HL-60/S4 treated with phorbol 12-myristate 13-acetate at 8.2 ng/mL for 4 days and 3 days (cell line): ENCODE measurements around the gene CDC42EP2.

Experiments used
- in situ Hi-C: fragments of 300-500 bp; cut with MboI; formaldehyde crosslinking; loops from 2 replicates; pipeline ENCODE4 v1.15.0; 2022; ENCODE audit warnings: low sequenced_read_pairs

Gene CDC42EP2, protein sequence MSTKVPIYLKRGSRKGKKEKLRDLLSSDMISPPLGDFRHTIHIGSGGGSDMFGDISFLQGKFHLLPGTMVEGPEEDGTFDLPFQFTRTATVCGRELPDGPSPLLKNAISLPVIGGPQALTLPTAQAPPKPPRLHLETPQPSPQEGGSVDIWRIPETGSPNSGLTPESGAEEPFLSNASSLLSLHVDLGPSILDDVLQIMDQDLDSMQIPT

DNA sequence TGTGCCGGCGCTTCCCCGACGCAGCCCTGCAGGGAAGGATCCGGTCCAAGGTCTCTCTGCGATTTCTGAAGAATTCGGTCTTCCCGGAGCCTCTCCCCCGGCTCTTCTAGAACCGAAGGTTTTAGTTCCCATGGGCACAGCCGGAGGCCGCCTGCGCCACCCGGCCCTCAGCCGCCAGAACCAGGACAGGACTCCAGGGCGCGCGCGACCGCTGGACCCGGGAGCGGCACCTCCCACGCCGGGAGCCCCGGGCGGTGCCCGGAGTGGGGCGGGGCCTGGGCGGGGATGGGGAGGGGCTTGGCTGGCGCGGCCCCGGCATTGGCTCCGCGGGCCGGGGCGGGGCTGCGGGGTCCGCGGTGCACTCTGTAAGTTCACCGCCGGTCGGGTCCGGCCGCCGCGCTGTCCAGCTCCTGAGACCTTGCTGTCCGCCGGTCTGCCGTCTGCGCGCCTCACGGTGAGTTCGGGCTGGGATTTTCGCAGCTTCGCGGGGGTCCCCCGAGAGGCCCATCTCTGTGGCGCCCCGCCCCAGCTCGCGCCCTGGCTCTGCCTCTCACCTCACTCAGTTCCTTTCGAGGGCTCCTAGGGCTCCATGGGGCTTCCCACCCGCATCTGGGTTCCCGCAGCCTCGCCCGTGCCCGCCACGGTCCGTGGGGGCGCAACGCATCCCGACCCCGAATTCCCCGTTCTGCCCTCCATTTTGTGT is at the start of gene CDC42EP2:
TSS of gene CDC42EP2 (plus strand) at position 366 of the 703 bp plus-strand sequence. CDS start 6,033 bp downstream, outside the sequence.
- in situ Hi-C loops: no loop called here

DNA sequence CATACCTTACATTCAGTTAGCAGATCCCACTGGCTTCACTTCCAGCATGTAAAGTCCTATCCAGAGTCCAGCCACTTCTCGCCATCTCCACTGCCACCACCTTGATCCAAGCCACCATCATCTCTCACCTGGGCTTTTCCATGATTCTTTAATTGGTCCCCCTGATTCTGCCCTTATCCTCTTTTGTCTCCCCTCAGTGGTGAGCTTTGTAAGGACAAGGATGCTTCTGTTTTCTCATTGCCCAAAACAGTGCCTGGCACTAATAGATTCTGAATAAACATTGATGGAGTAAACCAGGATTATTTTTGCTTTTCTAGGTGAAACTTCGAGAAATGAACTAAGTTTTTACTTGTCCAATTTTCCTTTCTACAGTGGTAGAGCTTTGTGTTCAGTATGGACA is 48.5 kb upstream of the CDC42EP2 start:
- in situ Hi-C loops: no loop called here

- in situ Hi-C loops: loop anchor here (10.0 kb wide), 1 partner anchor 50 kb away; no protein-coding TSS in a partner anchor
Observed at GRCh38 chr11:65274735-65275682, 39.7 kb upstream of the CDC42EP2 start.

DNA sequence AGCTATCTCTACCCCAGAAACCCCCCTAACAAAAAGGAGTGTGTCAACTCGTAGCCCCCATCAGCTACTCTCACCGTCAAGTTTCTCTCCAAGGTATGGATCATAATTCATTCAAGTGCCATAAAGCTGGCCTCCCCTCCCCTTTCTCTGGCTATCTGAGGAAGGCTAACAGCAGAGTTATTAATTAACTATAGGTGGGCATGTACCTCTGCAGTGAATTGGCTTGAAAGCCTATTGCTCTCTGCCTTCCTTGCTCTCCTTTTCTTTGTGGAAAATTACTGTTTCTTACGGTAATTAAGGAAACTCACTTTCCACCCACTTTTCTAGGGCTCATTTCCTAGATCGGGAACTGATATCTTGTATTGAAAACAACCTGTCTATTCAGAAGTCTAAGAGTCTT is 38.8 kb upstream of the CDC42EP2 start:
- in situ Hi-C loops: loop anchor here (10.0 kb wide), 1 partner anchor 49 kb away; no protein-coding TSS in a partner anchor

DNA sequence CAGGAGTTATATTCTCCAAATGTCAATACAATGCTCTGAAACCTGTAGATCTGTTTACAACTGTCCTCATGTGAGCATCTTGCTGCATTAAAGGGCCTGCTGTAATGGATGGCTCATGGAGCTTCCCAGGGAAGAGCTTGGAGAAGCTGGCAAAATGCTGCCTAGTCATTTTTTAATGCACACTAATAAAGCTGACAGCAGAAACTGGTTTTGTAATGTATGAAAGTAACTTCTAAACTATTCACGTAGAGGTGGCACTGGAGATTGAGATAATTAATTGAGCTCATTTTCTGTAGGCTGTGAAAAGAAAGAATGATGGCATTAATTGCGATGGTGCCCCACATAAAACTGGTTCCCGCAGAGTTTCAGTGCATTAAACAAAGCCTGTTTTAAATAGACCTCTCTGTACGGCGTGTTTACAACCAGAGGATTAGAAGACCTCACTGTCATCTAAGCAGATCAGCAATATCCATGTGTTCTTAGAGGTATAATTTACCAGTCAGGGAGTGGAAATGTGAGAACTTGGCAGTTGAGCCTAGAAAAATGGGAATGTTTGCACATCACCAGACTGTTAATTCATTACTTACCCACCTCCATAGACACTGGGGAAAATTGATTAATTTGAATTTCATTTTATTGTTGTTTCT is 36.9 kb upstream of the CDC42EP2 start:
- in situ Hi-C loops: loop anchor here (10.0 kb wide), 1 partner anchor 47 kb away; no protein-coding TSS in a partner anchor

GRCh38 chr11:65278356-65278755 is 36.3 kb upstream of the CDC42EP2 start:
- in situ Hi-C loops: loop anchor here (10.0 kb wide), 1 partner anchor 46 kb away; no protein-coding TSS in a partner anchor

GRCh38 chr11:65279279-65279678 is 35.4 kb upstream of the CDC42EP2 start:
- in situ Hi-C loops: loop anchor here (10.0 kb wide), 1 partner anchor 46 kb away; no protein-coding TSS in a partner anchor

DNA sequence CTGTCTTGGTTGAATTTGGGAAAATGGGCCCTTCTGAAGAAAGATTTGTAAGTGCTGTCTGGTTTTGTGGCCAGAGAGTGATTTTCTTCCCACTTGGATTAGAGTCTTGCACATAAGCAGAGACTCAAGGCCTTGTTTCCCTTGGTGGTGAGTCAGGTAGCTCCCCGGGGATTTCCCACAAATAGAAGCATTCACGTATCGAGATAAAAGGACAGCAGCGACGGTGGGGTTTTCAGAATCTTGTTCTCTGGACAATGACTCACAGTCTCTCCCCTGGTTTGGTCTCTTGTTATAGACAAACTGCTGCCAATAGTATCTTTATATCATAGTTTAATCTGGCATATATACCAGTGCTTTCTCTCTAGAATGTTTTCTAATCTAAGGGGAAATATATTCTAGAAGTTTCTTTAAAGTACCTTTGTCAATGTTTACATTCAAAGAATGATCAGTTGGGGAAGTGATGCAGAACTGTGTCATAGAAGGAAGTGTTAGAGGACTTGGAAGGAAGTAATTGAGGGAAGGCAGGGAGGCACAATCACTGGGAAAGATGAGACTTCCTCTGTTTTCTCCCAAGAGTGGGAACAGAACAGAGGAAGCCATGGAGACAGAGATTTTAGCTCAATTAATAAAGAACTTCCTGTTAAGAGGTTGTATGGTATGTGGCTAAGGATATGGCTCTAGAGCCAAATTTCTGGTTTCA is 34.8 kb upstream of the CDC42EP2 start:
- in situ Hi-C loops: loop anchor here (10.0 kb wide), 1 partner anchor 45 kb away; no protein-coding TSS in a partner anchor

DNA sequence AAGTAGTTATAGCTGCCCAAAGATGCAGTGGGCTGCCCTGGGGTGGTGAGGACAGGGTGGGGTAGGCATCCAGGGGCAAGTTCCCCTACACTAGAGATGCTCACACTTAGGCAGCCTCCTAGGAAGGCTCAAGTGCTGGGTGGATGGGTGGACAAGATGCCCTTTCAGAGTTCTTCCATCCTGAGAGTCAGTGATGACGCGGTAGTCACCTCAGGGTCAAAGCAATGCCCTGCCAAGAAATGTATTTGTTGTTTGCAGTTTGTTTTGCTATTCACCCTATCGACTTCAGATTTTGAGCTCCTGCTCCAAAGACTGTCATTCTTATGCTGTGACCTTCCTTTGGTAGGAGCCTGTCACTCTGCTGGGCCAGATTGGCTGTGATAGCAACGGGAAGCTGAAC is 34.0 kb upstream of the CDC42EP2 start:
- in situ Hi-C loops: no loop called here

- in situ Hi-C loops: no loop called here
Observed at GRCh38 chr11:65286686-65287085, 28.0 kb upstream of the CDC42EP2 start.

DNA sequence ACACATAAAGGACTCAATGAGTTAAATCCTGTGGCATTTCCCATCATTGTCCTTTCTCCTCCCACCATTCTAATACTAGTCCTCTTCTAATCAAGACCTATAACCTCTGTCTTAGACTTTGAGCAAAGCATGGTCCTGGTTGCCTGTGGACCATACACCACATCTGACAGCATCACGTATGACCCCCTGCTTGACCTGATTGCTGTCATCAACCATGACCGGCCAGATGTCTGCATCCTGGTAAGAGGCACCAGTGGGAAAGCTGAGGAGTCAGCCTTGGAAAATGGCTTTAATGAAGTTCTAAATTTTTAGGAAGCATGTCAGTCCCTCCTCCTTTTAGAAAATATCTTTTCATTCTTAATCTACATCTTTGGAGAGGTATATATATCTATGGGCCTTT is 27.1 kb upstream of the CDC42EP2 start:
- in situ Hi-C loops: no loop called here

GRCh38 chr11:65288706-65289536 is 25.7 kb upstream of the CDC42EP2 start:
- in situ Hi-C loops: no loop called here

DNA sequence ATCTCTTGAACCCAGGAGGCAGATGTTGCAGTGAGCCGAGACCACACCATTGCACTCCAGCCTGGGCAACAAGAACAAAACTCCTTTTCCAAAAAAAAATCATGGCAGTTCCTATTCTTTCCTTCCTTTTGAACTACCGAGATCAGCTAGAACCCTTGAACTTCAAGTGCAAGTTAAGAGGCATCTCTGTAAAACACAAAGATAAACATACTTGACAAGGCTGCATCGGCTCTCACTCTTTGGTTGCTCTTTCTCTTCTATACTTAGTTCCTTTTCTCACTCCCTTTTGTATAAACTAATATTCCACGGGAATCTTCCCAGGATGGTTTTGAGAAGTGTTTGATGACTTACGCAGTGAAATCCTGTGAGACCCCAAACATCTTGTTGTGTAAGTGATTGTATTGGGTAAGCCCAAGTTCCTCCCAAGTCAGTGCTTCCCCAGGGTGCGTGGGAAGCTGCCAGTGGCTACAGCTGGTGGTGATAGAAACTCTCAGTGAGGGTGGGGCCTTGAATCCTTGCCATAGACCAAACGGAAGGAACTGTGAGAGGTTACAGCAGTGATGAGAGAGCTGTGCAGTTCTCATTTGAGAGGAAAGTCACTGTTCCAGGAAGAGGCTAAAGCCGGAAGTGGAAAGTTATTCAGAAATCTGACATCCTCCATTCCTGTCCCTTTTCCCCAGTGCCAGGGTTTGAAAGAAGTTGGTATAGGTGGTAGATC is 24.1 kb upstream of the CDC42EP2 start:
- in situ Hi-C loops: no loop called here

DNA sequence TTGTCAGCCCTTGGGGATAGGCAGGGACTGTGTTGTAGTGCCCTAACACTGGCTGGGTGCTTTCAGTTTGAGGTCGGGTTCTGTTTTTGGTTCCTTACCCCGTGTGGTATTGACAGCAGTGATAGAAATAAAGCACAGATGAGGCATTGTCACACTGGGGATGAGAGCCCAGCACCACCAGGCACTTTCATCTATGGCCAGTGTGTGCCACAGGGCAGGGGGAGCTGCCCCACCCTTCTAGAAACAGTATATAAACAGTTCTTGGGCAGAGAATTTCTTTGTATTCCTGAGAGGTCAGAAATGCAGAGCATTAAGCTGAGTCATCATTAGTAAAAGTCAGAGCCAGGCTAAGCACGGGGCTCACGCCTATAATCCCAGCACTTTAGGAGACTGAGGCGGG is 23.1 kb upstream of the CDC42EP2 start:
- in situ Hi-C loops: no loop called here

DNA sequence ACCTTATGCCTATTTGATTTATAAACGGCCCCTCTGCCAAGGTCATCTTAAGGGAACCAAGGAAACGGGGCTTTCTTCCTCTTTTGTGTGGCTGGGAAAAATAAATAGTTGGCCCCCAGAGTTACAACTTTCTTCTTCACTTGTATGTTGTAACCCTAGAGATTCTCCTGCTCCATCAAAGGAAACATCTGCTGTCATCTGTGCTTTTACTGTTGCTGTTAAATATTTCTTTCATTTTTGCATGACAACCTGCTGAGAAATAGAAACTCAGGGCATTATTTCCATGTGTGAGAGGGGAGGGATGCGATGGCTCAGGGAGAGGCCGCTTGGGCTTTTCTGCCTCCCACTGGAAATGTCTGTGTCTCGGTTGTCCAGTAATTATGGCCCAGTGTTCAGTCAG is 21.8 kb upstream of the CDC42EP2 start:
- in situ Hi-C loops: no loop called here

- in situ Hi-C loops: no loop called here
Observed at GRCh38 chr11:65293909-65294381, 20.7 kb upstream of the CDC42EP2 start.

DNA sequence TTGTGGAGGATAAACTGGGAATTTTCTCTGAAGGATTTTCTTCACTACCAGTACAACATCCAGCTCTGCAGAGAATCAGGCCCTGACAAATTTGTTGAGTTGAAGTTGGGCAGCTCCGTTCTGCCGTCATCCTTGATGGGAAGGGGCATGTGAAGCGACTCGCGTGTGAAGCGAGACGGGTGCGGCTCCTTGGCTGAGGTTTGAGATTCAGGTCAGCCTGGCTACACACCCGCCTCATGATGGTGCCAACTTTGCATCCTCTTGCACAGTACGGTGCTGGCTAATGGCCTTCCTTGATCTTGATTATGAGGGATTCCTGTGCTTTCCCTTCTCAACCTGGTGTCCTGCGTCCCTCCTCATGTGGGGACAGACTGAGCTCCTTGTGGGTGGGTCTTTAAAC is 19.7 kb upstream of the CDC42EP2 start:
- in situ Hi-C loops: no loop called here

GRCh38 chr11:65295571-65296341 is 18.9 kb upstream of the CDC42EP2 start:
- in situ Hi-C loops: no loop called here
